GM21515 (cell line): ENCODE measurements around the gene CTNNA3.

ENCODE experiments used
- ATAC-seq: cut with Tn5 transposase; IDR thresholded peaks from one replicate; pipeline ENCODE4 v1.9.1; 2021; ENCODE audit not compliant: unreplicated experiment

CTNNA3 gene

DNA sequence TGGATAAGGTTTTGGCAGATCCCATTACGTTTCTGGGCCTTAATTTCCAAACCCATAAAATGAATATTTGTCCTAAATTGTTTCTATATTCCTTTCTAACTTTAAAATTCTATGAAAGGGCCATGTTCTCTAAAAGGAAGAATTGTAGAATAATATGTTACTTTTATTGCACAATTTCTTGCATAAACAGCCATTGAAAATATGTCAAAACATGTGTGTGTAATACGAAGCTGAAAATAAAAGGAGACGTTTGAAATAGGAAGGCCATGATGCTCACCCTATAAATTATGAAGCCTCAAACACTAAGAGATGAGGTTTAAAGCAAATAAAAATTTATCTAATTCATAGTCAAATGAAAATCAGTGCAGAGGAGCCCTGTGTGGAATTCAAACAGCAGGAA, 915.2 kb downstream of the CTNNA3 start:
- no peak for ATAC-seq

DNA sequence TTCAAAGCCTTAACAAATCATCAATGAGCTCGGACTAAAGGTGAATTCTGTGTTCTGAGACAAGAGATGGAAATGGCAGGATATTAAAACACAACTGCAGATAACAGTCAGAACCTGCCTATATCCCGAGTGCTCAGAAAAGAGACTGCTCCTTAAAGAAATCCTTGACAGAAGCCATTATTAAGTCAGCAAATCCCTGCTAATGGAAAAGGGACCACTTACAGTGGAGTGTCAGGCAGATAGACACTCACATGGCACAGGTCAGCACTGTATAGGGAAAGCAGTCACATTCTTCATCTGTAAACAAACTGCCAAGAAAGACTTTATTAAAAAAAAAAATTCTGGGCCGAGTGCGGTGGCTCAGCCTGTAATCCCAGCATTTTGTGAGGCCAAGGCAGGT, 917.6 kb downstream of the CTNNA3 start:
- no peak for ATAC-seq

DNA sequence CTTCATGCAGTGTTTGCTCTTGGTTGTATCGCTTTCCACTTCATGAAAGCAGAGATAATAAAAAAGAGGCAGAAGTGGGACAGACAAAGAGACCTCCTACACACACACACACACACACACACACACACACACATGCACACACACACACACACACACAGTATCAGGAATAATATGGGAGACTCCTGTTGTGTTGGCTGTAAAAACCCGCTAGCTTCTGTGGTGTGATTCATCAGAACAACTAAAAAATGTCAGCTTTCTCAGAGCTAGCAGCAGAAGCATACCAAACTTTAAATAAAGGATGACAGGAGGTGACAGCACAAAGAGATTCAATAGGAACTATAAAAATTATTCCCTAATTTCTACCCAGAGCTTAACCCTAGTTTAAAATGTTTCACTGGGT, 918.3 kb downstream of the CTNNA3 start:
- no peak for ATAC-seq

DNA sequence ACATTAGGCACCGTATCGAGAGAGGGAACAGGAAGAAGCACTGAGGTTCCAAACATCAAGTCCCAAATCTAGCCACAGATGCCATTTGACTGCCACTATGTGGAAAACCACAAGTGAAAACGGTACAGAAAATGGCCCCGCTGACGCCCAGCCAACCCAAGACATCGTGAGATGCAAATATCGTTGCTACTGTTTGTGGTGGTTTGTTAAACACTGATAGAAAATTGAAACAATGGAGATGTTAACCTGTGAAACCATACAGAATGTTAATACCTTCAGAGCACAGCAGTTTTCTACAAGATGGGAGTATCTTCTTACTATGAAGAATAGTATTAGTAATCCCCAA, 922.5 kb downstream of the CTNNA3 start:
- ATAC-seq: no peak

DNA sequence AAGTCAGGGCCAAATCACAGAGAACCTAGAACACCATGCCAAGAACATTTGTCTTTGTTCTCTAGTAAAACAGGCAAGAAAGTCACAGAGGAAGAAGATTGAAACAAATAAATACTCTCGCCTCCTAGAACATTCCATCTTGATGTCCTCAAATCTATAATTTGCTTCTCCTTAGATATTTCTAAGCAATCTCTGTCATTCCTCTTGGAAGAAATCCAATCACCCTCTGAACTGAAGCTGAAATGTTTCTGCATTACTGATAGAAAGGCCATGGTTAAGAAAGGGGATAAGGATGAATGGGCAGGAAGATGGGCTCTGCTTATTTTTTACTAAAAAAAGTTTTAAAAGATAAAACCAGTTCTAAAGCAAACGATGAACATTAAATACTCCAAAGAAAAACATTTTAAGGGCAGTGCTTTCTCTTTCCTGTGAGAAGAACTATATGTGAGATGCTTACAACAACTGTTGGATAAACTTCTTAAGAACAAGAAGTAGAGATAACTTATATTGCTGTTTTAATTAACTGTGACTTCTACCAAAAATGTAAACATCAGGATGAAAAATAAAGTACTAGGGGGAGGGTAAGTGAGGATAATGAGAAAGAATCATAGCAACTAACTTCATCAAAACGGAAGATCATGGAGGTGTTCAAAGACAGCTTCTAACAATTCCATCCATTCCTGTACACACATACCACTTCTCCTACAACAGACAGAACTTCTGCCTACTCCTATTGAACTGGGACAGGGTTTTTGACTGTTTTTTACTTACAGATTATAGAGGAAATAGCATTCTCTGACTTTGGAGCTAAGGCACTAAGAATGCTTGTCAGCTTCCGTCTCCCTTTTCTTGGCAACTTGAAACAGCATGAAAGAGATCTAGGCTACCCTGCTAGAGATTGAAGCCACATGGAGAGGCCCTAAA, 923.2 kb downstream of the CTNNA3 start:
- ATAC-seq: no peak

DNA sequence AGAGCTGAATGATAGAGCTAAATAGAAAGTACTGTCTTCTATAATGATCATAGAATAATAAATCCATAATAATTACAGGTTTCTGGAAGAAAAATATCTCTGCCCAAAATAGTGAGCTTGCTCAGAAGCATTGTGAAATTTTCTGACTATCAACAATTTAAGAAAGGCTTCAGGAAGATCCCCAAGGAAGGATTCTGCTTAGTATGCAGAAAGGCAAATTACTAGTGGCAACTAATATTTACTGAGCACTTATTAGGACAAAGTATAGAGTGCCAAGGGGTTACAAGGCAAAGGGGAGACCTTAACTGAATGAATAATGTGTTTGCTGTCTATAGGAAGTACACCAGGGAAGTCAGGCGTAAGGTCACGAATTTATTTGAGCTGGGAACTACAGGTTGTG, 928.3 kb downstream of the CTNNA3 start:
- no peak for ATAC-seq

DNA sequence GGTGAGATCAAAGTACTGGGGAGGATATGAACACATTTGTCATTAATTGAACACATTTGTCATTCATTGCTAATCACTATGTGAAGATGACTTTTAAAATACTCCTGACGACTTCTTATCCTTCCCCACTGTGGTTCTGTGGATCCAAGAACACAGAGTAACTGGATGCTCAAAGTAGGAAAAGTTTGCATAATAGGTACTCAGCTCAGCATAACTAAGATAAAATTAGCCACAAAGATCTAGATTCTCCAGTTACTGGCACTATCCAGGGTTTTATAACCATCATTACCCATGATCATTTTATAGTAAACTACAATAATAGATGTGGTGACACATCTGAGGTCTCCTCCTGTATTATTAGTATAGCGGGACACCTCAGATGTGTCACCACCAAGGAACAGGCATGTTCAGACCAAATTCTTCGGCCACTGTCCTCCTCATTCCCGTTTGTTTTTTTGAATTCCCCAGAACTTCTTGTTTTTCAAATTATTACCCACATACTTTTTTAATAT, 933.7 kb downstream of the CTNNA3 start:
- ATAC-seq: no peak

DNA sequence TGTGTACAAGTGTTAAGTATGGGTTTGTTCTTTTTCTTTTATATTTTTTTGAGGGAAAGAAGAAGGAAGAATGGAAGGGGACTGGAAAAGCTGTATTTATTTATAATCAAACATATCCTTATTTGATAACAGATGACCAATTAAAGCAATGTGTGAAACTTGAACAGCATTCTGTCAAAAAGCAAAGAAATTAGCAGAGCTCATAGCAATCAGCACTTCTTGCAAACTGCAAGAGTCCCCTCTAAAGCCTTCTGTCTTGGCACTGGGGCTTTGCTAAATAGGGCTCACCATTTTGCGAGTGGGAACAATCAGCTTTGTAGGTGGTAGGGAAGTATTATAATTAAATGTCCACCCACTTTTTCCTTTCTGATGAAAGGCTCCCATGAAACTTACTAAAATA, 935.1 kb downstream of the CTNNA3 start:
- no peak for ATAC-seq

DNA sequence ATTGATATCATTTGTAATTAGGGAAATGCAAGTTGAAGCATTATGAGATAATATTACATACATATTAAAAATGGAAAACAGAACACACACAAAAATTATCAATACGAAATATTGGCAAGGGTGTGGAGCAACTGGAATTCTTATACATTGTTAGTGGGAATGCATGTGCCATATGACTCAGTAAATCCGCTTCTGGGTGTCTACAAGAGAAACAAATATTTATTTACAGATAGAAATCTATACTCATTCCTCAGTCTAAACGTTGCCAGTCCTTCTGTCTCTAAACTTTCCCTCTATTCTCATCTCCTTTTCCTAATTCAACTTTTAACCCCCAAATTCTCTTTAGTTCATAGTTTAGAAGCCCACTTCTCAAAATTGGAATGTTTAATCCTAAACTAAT, 940.5 kb downstream of the CTNNA3 start:
- no peak for ATAC-seq

DNA sequence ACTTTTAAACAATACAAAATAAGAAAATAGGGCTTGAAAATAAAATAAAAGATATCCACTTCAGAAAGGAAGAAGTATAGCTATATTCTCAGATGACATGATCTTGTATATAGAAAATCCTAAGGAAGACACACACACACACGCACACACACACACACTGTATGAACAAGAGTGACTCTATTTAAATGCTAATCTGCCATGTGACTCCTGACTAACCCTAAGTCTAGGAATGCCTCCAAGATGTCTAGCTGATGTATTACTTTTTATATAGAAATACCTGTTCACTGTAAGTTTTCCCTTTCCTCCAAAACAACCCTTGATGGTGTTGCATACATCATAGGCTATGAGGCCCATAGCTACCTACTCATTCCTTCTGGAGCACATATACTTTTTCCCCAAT, 943.3 kb downstream of the CTNNA3 start:
- ATAC-seq: no peak

DNA sequence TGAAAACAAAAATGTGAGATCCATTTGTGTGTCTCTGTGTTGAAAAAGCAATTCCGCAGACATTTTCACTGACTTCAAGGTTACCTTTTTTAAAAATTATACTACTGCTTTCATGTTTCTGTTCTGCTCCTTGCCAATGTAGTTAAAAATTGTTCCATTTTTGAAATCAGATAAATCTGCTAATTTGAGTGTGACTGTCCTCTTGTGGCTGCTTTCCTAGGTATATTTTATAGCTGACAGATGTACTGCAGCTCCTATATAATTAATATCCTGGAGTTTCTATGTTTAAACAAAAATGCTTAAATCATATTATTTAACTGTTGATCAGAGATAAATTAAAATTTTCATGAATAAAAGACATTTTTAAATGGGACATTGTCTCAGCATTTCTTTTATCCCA, 947.8 kb downstream of the CTNNA3 start:
- no peak for ATAC-seq

DNA sequence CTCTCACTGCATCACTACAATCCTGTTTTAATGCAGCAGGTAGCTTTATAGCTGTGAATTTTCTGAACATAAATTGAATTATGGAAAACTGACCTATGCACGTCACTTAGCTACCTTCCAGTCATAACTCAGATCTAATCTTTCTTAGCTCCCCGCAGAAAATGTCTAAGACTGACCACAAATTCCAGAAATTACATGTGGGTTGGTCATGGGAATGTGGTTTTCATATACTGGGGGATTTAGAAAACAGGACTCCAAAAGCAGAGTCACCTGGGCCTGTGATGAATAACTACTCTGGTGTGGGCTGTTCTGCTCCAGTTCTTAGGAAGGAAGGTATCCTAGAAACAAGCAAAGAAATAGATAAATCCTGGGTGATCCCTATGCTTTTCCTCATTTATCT, 948.5 kb downstream of the CTNNA3 start:
- no peak for ATAC-seq

DNA sequence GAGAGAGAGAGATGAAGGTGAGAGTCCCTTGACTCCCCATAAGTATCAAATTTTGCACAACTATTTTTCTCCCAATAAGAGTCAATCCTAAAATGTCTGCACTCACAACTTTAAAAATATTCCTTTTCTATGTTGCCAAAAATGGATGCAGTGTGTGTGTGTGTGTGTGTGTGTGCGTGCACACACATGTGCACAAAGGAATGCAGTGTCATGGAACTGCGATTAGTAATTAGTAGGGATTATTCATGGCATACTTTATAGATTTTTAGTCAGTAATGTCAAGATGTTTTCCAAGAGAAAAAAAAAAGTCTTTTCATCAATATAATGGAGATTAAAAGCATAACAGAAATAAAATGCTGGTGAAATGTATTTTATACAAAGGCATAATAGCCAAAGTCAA, 949.3 kb downstream of the CTNNA3 start:
- ATAC-seq: no peak

DNA sequence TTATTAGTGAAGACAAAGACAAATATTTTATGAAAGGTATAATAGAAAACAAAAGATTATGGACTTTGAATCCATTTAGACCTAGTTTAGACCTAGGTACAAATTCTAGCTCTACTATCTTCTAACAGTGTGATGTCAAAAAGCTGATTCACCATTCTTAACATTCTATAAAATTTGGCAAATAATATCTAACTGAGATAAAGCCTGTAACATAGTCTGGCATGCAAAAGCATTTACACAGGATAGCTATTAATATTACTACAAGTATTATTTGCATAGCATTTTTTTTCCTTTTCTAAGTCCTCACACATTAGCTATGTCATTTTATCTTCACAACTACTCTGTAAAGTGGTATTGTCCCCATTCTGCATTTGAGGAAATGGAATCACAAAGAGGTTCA, 949.7 kb downstream of the CTNNA3 start:
- no peak for ATAC-seq

DNA sequence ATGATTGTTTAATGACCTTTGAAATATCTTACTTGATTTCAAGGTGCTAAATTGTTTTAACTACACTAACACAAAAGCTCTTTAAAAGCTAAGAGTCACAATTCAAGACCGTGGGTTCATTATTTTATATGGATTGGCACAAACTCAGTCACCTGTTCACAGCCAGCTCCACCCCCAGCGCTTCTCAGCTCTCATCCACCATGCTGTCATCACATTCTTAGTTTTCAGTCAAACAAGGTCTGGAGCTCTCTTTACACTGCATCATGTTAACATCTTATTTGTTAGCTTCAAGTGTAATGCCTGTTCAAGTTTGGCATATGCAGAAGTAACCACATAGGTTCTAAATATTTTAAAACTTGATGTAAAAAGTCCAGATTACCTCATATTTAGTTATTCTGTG, 951.1 kb downstream of the CTNNA3 start:
- ATAC-seq: no peak

DNA sequence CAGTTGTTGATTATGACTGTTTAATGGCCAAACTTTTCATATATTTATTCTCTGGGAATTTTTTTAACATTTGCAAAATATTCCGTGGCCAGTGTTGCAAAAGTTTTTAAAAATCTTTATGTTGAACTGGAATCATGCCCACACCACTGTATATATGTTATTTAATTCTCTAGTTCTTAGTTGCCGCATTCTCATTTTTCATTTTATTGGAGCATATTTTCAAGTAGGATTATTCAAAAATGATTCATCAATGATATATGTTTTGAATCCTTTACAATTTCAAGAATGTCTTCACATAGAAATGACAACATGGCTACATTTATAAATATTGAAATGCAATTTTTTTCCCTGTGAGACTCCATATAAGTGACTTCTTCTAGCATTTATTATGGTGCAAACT, 958.8 kb downstream of the CTNNA3 start:
- ATAC-seq: no peak

DNA sequence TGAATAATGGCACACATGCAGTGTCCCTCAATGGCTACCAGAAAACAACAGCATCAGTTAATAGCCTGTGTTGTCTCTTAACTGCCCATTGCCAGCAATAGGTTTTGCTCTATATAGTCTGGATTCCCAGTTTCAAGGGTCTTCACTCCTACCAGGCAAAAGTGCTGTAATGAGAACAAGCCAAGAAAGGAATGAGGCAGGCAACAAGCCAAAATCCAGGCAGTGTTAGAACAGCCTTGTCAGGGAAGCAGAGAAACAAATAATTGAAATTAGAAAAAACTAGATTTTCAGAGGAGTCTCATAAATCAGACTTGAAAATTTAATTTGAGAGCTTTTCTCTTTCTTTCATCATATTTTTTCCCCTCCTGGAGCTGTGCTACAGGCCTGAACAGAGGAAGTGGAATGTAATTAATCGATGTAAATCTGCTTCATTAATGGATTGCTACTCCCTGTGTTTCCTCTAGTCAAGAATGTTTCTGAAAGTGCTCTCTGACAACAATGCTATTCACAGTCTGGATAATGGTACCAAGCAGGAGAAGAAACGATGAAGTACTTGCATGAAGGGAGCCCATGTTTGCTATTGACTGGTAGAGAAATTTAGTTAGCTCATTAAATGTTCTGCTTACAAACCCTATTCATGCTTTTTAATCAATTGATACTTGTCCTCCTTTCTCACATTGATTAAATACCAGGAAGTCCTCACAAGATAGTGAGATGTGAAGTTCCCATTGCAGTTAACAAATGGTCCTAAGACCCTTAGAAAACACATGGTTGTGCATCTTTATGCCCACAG, 972.2 kb downstream of the CTNNA3 start:
- ATAC-seq: no peak

DNA sequence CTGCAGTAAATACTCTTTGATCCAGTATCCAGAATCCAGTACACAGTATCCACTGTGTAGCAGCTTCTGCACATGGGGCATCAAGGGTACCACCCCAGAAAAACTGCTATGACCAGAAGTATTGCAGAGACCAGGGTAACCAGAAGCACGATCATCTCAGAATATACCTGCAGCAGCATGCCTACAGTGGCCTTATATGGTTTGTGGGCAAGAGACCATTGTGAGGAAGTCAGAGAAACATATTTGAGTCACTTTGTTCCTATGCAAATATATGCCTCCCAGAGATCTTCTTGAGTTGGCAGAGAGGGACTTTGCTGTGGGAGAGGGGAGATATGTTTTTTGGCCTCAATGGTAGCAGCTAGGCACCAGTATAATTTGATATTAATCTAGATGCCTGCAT, 976.5 kb downstream of the CTNNA3 start:
- ATAC-seq: no peak

DNA sequence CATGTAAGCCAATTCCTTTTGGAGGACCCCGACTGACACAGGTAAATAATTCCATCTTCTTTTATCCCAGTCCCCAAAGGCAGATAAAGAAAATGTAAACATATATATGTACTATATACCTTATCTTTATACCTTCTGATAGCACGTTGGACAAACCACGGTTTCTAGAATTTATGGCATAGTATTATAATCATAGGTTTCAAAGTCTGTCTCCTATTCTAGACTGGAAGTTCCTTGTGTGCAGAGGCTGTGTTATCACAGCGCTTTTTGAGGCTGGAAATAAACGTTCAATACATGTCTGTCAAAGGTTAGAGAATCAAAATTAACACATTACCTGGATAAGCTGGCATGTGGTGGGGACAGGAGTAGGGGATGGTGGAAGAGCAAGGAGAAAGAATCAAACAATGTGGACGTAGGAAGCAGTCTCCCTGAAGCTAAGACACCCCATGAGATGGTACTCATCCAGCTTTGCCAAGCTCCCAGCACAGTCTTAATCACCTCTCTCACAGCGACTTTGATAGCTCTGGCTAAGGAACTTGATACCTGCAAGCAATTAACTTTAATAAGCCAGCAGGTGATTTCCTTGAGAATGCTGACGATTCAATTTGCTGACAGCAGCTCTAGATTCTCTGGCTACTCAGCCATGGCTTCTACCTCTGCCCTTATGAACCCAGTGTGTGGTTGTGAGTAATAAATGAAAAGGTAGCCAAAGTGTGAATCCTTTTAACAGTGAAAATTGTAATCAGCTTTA, 978.6 kb downstream of the CTNNA3 start:
- no peak for ATAC-seq

DNA sequence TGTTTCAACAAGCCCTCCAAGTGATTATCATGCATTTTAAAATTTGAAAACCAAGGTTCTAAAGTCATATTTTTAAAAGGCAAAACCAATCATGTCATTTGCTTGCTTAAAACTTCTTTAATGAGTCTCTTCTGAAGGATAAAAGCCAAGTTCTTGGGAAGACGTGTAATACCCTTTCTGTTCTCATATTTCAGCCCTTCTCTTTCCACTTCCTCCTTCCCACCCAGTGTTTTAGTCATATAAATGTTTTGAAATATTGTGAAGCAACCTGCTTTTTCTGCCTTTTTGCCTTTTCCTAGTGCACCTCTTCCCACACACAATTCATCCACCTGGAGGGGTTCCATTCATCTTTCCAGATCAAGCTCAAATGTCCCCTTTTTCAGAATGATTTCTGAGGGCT, 981.3 kb downstream of the CTNNA3 start:
- no peak for ATAC-seq

DNA sequence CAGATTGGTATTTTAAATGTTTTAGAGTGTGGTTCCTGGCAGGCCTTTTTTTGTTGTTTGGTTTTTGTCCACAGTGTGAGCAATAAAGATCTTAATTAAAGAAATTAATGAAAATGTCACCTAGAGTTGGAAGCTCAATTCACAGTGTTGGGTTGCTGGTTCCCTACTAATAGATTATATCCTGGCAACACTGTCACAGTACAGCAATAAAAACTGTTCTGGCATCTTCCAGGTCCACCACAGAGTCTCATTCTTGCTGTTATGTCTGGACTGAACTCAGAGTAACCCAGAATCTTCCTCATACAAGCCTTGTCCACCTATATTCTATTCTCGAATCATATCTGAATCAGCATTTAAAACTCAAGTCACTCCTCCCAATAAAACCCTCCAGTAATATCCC, 982.6 kb downstream of the CTNNA3 start:
- no peak for ATAC-seq

DNA sequence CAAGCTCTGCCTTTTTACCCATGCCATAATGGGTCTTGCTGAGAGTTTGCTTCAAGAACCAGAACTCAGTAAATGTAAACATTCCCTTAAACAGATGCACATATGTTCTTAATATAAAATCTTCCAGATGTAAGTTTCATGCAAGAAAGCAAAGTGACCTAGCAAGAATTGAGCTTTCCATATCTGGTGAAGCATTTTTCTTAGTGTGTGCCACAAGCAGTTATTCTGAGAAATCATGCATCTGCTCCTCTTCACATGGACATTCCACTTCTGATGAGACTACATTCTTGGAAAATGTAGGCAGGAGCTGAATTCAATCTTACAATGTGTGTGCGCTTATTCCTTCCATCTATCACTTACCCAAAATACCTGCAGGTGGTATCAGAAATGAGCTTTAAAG, 997.9 kb downstream of the CTNNA3 start:
- ATAC-seq: no peak
